PFSK-1 (cell line): ENCODE data around the gene DNPEP.

Source experiments
- FOXP2 ChIP-seq: optimal IDR thresholded peaks from 2 replicates; pipeline ENCODE3; 2011; ENCODE audit warnings: borderline replicate concordance, control low read depth, inconsistent platforms; ENCODE audit not compliant: insufficient read depth; ENCODE audit errors: extremely low read length, extremely low read depth
- POLR2AphosphoS5 ChIP-seq: IDR thresholded peaks from 2 replicates; pipeline ENCODE4 v1.6.1; 2012; ENCODE audit warnings: low read depth, mild to moderate bottlenecking, control low read depth, low read length, moderate library complexity
- SIN3A ChIP-seq: IDR thresholded peaks from 2 replicates; pipeline ENCODE4 v1.6.1; 2012; ENCODE audit warnings: mild to moderate bottlenecking, low read length, moderate library complexity, borderline replicate concordance; ENCODE audit not compliant: insufficient read depth
- TAF1 ChIP-seq: IDR thresholded peaks from 2 replicates; pipeline ENCODE4 v1.6.1; 2012; ENCODE audit warnings: low read length, control low read depth, borderline replicate concordance; ENCODE audit not compliant: insufficient read depth
- TF ChIP-seq, protein P1 (sequence below), 2 experiments: IDR thresholded peaks; 2 replicates each; pipeline versions ENCODE4 v1.6.1 to v1.8.0; 2011 to 2012; ENCODE audit warnings: low read depth in 2 of 2, low read length in 2 of 2, control low read depth in 1 of 2, inconsistent platforms in 1 of 2, mild to moderate bottlenecking in 1 of 2, moderate library complexity in 1 of 2; ENCODE audit not compliant: insufficient read depth in 1 of 2

DNPEP gene

DNA sequence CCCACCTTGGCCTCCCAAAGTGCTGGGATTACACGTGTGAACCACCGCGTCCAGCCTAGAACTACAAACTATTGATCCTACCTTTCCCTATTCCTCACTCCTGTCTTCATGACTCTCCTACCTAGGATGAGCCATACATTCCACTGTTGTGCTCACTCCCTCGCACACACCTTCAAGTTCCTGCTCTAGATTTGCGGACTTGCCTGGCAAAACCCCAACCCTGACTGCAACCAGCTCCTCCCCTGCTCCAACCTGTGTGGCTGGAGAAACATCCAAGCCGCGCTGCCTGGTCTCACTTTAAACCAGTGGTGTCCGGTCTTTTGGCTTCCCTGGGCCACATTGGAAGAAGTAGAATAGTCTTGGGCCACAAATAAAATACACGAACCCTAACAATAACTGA lies 5.0 kb upstream of the DNPEP start:
- TF ChIP-seq FOXP2: no peak
- no peak for TF ChIP-seq POLR2AphosphoS5
- TF ChIP-seq, protein P1, sequence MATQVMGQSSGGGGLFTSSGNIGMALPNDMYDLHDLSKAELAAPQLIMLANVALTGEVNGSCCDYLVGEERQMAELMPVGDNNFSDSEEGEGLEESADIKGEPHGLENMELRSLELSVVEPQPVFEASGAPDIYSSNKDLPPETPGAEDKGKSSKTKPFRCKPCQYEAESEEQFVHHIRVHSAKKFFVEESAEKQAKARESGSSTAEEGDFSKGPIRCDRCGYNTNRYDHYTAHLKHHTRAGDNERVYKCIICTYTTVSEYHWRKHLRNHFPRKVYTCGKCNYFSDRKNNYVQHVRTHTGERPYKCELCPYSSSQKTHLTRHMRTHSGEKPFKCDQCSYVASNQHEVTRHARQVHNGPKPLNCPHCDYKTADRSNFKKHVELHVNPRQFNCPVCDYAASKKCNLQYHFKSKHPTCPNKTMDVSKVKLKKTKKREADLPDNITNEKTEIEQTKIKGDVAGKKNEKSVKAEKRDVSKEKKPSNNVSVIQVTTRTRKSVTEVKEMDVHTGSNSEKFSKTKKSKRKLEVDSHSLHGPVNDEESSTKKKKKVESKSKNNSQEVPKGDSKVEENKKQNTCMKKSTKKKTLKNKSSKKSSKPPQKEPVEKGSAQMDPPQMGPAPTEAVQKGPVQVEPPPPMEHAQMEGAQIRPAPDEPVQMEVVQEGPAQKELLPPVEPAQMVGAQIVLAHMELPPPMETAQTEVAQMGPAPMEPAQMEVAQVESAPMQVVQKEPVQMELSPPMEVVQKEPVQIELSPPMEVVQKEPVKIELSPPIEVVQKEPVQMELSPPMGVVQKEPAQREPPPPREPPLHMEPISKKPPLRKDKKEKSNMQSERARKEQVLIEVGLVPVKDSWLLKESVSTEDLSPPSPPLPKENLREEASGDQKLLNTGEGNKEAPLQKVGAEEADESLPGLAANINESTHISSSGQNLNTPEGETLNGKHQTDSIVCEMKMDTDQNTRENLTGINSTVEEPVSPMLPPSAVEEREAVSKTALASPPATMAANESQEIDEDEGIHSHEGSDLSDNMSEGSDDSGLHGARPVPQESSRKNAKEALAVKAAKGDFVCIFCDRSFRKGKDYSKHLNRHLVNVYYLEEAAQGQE (IDR thresholded peaks at IDR 0.05; ENCODE audit: insufficient read depth in 1 of 2, low read depth in 2 of 2, low read length in 2 of 2): no peak
- no peak for TF ChIP-seq SIN3A
- no peak for TF ChIP-seq TAF1

DNA sequence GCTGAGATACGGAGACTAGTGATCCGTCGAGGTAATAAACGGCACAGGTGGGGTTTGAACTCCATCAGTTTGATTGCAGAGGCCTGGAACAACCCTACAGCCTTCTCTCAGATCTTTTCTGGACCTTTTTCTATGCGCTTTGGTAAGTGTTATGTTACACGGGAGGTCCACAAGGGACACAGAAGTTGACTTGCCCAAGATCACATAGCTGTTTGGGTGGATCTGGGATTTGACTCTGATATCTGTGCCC lies 1.1 kb upstream of the DNPEP start:
- no peak for TF ChIP-seq POLR2AphosphoS5

DNA sequence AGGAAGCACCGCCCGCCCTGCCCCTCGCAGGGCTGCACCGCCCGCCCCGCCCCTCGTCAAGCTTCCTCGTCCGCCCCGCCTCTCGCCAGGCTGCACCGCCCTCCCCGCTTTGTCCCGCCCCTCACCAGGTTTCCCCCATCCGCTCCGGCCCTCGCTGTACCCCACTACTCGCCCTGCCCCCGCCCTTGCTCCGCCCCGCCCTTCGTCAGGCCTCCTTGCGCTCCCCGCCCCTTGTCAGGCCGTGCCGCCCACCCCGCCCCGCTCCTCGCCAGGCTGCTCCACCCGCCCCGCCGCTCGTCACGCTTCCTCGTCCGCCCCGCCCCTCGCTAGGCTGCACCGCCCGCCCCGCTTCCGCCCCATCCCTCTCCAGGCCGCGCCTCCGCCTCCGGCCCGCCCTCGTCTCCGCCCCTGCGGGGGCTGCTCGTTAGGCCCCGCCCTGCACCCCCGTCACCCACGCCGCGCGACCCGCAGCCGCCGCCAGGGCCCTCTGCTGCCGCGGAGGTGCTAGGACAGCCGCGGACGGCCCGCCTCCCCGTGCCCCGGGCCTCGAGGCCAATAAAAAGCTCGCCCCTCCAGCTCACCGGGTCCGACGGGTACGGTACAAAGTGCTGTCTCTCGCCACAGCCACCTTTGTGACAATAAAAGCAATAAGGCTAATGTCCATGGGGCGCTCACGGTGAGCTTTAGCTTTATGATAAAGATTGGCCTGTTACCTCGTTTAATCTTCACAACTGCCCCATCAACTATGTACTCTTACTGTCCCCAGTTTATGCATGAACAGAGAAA lies 602 bp upstream of the DNPEP start:
- TF ChIP-seq POLR2AphosphoS5: no peak; the same call in 1 of the 2 replicates
- TF ChIP-seq, protein P1 (IDR thresholded peaks at IDR 0.05; ENCODE audit: insufficient read depth in 1 of 2, low read depth in 2 of 2, low read length in 2 of 2): no peak
- peak; percentile 93 for TF ChIP-seq FOXP2

DNA sequence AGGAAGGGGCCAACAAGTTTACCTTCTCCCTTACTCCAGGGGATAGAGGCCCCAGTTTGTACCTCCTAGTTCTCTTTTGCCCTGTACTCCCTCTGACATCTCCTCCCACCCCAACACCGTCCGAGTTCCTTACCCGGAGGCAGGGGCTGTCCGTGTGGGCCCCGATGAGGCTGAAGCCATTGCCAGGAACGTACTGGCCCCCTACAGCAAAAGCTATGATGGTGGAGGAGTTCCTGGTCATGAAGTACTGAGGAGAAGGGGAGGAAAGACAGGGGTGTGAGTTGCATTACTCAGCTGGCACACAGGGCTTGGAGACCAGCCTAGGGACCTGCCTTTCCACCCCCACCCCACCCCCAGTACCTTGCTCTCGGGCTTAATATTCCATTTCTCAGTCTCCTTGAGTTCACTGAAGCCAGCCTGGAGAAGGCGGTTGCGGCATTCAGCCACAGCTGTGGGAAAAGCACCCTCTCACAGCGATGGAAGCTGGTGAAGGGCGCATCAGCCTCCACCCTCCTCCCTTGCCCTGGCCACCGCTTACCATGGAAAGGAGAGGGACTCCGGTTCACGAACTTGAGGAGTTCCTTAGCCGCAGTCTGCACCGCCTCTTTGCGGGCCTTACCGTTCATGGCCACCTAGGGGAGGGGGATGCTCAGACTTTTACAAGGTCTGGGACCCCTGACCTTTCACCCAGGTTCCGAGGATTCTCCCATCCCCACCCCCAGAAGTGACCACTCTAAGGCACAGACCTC lies 1.0 kb downstream of the DNPEP start:
- TF ChIP-seq SIN3A (no peak), POLR2AphosphoS5 (no peak), TAF1 (no peak), FOXP2 (no peak)
- TF ChIP-seq, protein P1 (IDR thresholded peaks at IDR 0.05; ENCODE audit: insufficient read depth in 1 of 2, low read depth in 2 of 2, low read length in 2 of 2): no peak

DNA sequence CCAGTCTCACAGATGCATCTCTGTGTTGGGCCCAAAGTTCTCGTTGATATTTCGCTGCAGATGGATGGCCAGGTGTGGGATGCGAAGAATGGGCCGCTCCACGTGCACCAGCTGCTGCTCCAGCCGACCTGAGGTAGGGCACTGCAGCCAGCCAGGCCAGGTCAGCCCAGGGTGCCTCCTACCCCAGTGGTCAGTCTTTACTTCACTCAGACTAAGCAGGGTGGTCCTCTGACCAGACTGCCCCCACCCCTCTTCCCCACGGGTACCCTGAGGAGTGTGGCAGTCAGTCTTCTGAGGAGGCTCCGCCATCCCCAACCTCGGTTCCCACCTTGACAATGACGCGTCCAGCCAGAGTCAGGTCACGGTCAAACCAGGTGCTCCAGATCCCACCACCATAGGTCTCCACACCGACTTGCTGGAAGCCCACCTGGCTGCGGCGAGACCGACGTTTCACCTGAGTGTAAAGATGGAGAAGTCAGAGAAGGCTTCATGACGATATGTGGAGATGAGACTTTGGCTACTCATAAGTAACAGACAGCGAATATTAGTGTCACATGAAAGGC lies 1.7 kb downstream of the DNPEP start:
- TF ChIP-seq, protein P1 (IDR thresholded peaks at IDR 0.05; ENCODE audit: insufficient read depth in 1 of 2, low read depth in 2 of 2, low read length in 2 of 2): no peak
- TF ChIP-seq TAF1: no peak
- TF ChIP-seq POLR2AphosphoS5: no peak
- no peak for TF ChIP-seq SIN3A
- no peak for TF ChIP-seq FOXP2
